K562 (cell line): ENCODE results near the gene BCL7B. TPM values are rescaled to one million over a fixed set of nuclear protein-coding genes. Genes with fewer than 3 reads are reported as not detected.
A peak's percentile ranks its signal among the peaks of the same experiment; 100 is the strongest.

ENCODE experiments used
- CBFA2T2 ChIP-seq: fragments of 450-650 bp; conservative IDR thresholded peaks from 2 replicates; pipeline ENCODE4 v1.6.1; 2017; ENCODE audit warnings: mild to moderate bottlenecking
- CBFB ChIP-seq: sonication (generic); formaldehyde crosslinking; IDR thresholded peaks from 2 replicates; pipeline ENCODE4 v1.4.0; 2020; ENCODE audit warnings: mild to moderate bottlenecking, missing genetic modification reagents
- CEBPB ChIP-seq: fragments of 450-650 bp; IDR thresholded peaks from 2 replicates; pipeline ENCODE4 v1.6.1; 2016; ENCODE audit warnings: missing genetic modification characterization, missing compliant biosample characterization
- CREB1 ChIP-seq, 2 experiments: sonication (generic) in 1 of 2; formaldehyde crosslinking in 1 of 2; IDR thresholded peaks; 2 replicates each; pipeline versions ENCODE4 v1.6.1 to v1.8.0; 2012 to 2022; ENCODE audit warnings: inconsistent platforms in 1 of 2, mild to moderate bottlenecking in 1 of 2, missing genetic modification reagents in 1 of 2, moderate library complexity in 1 of 2
- FOXM1 ChIP-seq, 2 experiments: fragments of 450-650 bp in 1 of 2; sonication (generic) in 1 of 2; formaldehyde crosslinking in 1 of 2; IDR thresholded peaks; 2 replicates each; pipeline versions ENCODE4 v1.6.1 to v1.9.0; 2017 to 2022; ENCODE audit warnings: low read depth in 2 of 2, mild to moderate bottlenecking in 2 of 2, missing genetic modification reagents in 1 of 2, moderate library complexity in 1 of 2
- LARP7 ChIP-seq: fragments of 450-650 bp; IDR thresholded peaks from 2 replicates; pipeline ENCODE4 v1.6.1; 2016
- MCM5 ChIP-seq: fragments of 450-650 bp; IDR thresholded peaks from 2 replicates; pipeline ENCODE4 v1.6.1; 2016; ENCODE audit warnings: low read depth
- MTA1 ChIP-seq: fragments of 450-650 bp; IDR thresholded peaks from 2 replicates; pipeline ENCODE4 v1.6.1; 2017; ENCODE audit warnings: borderline replicate concordance
- NCOA4 ChIP-seq: fragments of 450-650 bp; IDR thresholded peaks from 2 replicates; pipeline ENCODE4 v1.6.1; 2018; ENCODE audit warnings: mild to moderate bottlenecking; ENCODE audit not compliant: partially characterized antibody
- NR2F6 ChIP-seq: fragments of 450-650 bp; formaldehyde crosslinking; IDR thresholded peaks from 2 replicates; pipeline ENCODE4 v1.4.0; 2020; ENCODE audit warnings: mild to moderate bottlenecking
- NR4A1 ChIP-seq, 2 experiments: fragments of 250-450 bp in 1 of 2; fragments of 450-650 bp in 1 of 2; sonication (Bioruptor Pico) in 1 of 2; IDR thresholded peaks; 2 replicates each; pipeline versions ENCODE4 v1.4.0 to v1.6.1; 2016 to 2020; ENCODE audit warnings: mild to moderate bottlenecking in 2 of 2, missing compliant biosample characterization in 1 of 2, missing genetic modification characterization in 1 of 2, moderate library complexity in 1 of 2
- SMARCE1 ChIP-seq: fragments of 450-650 bp; IDR thresholded peaks from 2 replicates; pipeline ENCODE4 v1.7.1; 2016; ENCODE audit warnings: mild to moderate bottlenecking
- ZC3H4 ChIP-seq: sonication (generic); formaldehyde crosslinking; IDR thresholded peaks from 2 replicates; pipeline ENCODE4 v1.9.0; 2021; ENCODE audit warnings: missing genetic modification reagents, borderline replicate concordance
- ZNF232 ChIP-seq: sonication (generic); formaldehyde crosslinking; IDR thresholded peaks from 2 replicates; pipeline ENCODE4 v1.8.0; 2022; ENCODE audit warnings: mild to moderate bottlenecking, missing genetic modification reagents
- ZNF282 ChIP-seq: sonication (generic); formaldehyde crosslinking; IDR thresholded peaks from 2 replicates; pipeline ENCODE4 v1.8.1; 2023; ENCODE audit warnings: missing genetic modification reagents
- ZNF830 ChIP-seq: fragments of 250-450 bp; sonication (Bioruptor Pico); IDR thresholded peaks from 2 replicates; pipeline ENCODE4 v1.5.0; 2021; ENCODE audit warnings: mild to moderate bottlenecking
- polyA plus RNA-seq, 8 experiments: library from polyadenylated mRNA; depleted of rRNA in 4 of 8; stranded (reverse) in 5 of 8; unstranded in 3 of 8; fragments of >200 nt; fragmentation: Nextera tagmentation in 2 of 8; fragmentation: Illumina TruSeq in 1 of 8; extraction: Ambion mirVana in 2 of 8; extraction: Trizol in 1 of 8; gene quantifications; 2 replicates each; pipeline versions ENCODE4 v1.2.1 to v1.2.3, GENCODE V29; 2011 to 2014; ENCODE audit warnings: inconsistent platforms in 1 of 8, missing spikeins in 1 of 8
- total RNA-seq, 7 experiments: library from RNA; depleted of rRNA in 6 of 7; stranded (reverse); fragments of >200 nt in 6 of 7; fragmentation: Illumina TruSeq in 2 of 7; extraction: Trizol in 2 of 7; gene quantifications; 2 replicates each; pipeline versions ENCODE4 v1.2.1 to v1.2.3, GENCODE V29; 2011 to 2021; ENCODE audit warnings: low replicate concordance in 1 of 7
- TF ChIP-seq, protein P1 (sequence below): fragments of 450-650 bp; IDR thresholded peaks from 2 replicates; pipeline ENCODE4 v1.6.1; 2017; ENCODE audit warnings: antibody characterized with exemption, mild to moderate bottlenecking
- TF ChIP-seq, protein P2 (sequence below): fragments of 200-800 bp; sonication (Bioruptor generic); IDR thresholded peaks from 2 replicates; pipeline ENCODE4 v1.6.1; 2017; ENCODE audit warnings: missing genetic modification characterization, missing compliant biosample characterization
- TF ChIP-seq, protein P3 (sequence below): IDR thresholded peaks from 2 replicates; pipeline ENCODE4 v1.6.1; 2012; ENCODE audit warnings: low read depth, low read length, improper control_type of control experiment, borderline replicate concordance

Gene BCL7B
- total and polyA plus RNA-seq, 9 of the 15 experiments (the other 6 are each of a cell fraction or from before 2014, with no cell fraction given), result 10.0 to 73.2 (median 32.9) TPM

DNA sequence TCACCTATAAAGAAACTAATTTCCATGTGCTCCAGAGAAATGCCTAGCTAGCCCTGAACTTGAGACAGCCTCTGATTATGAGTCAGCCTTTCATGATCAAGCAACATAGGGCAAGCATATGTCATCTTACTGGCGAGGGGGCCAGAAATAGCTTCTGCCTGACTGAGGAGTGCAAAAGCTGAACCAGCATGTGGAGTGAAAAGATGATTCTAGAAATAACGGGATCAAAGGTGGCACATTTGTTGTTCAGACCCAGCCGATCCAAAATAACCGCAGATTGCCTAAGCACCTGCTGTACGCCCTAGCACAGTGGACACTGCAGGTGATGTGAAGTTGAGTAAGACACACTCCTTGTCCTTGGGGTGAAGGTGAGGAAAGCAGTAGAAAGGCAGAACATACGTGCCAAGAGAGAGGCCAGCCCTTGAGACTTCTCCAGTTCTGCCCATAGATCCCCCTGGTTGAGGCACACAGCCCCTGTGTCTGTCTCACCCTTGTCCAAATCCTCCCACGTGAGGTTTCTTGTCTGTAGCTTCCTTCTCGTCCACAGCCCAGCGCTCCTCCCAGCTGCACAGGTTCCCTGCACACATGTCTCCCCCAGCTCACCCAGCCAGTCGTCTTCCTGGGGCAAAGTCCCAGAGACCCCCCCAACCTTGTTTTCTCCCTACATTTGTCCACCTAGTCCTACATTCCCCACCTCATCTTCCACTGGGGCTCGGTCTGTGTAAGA is 2.8 kb upstream of the BCL7B start (continued):
- TF ChIP-seq MTA1 (no peak), SMARCE1 (peak; percentile 38; the same call in 1 of the 2 replicates), CREB1 (IDR thresholded peaks at IDR 0.05) (no peak), CREB1 (CRISPR knock-in tag; IDR thresholded peaks at IDR 0.05) (no peak; the same call in 1 of the 2 replicates), LARP7 (no peak), NCOA4 (no peak), CBFB (CRISPR knock-in tag) (no peak), FOXM1 (IDR thresholded peaks at IDR 0.05; ENCODE audit: low read depth) (no peak), FOXM1 (CRISPR knock-in tag; IDR thresholded peaks at IDR 0.05; ENCODE audit: low read depth) (no peak), ZC3H4 (CRISPR knock-in tag) (no peak), ZNF282 (no peak), ZNF830 (CRISPR knock-in tag) (no peak), NR4A1 (CRISPR knock-in tag; IDR thresholded peaks at IDR 0.05) (no peak), NR4A1 (tag; IDR thresholded peaks at IDR 0.05) (no peak), NR2F6 (CRISPR knock-in tag) (no peak), CEBPB (peak; percentile 36; the same call in 1 of the 2 replicates), ZNF232 (no peak), CBFA2T2 (0 out of 2 replicates have a peak, but pooled peaks have one; percentile 7), MCM5 (no peak)
- TF ChIP-seq, protein P1, sequence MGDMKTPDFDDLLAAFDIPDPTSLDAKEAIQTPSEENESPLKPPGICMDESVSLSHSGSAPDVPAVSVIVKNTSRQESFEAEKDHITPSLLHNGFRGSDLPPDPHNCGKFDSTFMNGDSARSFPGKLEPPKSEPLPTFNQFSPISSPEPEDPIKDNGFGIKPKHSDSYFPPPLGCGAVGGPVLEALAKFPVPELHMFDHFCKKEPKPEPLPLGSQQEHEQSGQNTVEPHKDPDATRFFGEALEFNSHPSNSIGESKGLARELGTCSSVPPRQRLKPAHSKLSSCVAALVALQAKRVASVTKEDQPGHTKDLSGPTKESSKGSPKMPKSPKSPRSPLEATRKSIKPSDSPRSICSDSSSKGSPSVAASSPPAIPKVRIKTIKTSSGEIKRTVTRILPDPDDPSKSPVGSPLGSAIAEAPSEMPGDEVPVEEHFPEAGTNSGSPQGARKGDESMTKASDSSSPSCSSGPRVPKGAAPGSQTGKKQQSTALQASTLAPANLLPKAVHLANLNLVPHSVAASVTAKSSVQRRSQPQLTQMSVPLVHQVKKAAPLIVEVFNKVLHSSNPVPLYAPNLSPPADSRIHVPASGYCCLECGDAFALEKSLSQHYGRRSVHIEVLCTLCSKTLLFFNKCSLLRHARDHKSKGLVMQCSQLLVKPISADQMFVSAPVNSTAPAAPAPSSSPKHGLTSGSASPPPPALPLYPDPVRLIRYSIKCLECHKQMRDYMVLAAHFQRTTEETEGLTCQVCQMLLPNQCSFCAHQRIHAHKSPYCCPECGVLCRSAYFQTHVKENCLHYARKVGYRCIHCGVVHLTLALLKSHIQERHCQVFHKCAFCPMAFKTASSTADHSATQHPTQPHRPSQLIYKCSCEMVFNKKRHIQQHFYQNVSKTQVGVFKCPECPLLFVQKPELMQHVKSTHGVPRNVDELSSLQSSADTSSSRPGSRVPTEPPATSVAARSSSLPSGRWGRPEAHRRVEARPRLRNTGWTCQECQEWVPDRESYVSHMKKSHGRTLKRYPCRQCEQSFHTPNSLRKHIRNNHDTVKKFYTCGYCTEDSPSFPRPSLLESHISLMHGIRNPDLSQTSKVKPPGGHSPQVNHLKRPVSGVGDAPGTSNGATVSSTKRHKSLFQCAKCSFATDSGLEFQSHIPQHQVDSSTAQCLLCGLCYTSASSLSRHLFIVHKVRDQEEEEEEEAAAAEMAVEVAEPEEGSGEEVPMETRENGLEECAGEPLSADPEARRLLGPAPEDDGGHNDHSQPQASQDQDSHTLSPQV, result no peak
- TF ChIP-seq, protein P2, sequence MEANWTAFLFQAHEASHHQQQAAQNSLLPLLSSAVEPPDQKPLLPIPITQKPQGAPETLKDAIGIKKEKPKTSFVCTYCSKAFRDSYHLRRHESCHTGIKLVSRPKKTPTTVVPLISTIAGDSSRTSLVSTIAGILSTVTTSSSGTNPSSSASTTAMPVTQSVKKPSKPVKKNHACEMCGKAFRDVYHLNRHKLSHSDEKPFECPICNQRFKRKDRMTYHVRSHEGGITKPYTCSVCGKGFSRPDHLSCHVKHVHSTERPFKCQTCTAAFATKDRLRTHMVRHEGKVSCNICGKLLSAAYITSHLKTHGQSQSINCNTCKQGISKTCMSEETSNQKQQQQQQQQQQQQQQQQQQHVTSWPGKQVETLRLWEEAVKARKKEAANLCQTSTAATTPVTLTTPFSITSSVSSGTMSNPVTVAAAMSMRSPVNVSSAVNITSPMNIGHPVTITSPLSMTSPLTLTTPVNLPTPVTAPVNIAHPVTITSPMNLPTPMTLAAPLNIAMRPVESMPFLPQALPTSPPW, result no peak
- TF ChIP-seq, protein P3, sequence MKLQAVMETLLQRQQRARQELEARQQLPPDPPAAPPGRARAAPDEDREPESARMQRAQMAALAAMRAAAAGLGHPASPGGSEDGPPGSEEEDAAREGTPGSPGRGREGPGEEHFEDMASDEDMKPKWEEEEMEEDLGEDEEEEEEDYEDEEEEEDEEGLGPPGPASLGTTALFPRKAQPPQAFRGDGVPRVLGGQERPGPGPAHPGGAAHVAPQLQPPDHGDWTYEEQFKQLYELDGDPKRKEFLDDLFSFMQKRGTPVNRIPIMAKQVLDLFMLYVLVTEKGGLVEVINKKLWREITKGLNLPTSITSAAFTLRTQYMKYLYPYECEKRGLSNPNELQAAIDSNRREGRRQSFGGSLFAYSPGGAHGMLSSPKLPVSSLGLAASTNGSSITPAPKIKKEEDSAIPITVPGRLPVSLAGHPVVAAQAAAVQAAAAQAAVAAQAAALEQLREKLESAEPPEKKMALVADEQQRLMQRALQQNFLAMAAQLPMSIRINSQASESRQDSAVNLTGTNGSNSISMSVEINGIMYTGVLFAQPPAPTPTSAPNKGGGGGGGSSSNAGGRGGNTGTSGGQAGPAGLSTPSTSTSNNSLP, result peak; percentile 47; the same call in 1 of the 2 replicates
